H1 (cell line): Measurements from ENCODE around the gene TRAF3IP1. TPM values are rescaled to one million over a fixed set of nuclear protein-coding genes. Genes with fewer than 3 reads are reported as not detected.

Source experiments
- CHD1 ChIP-seq: IDR thresholded peaks from 2 replicates; pipeline ENCODE4 v1.6.1; 2012; ENCODE audit warnings: low read depth, low read length, improper control_type of control experiment
- CHD7 ChIP-seq: fragments of 300-600 bp; sonication (generic); IDR thresholded peaks from 2 replicates; pipeline ENCODE4 v1.7.1; 2012; ENCODE audit warnings: low read length, moderate library complexity, mild to moderate bottlenecking, inconsistent platforms; ENCODE audit not compliant: insufficient replicate concordance
- GTF2F1 ChIP-seq: IDR thresholded peaks from 2 replicates; pipeline ENCODE4 v1.6.1; 2012; ENCODE audit warnings: low read depth, low read length, improper control_type of control experiment, borderline replicate concordance
- KDM5A ChIP-seq: fragments of 200-600 bp; IDR thresholded peaks from 2 replicates; pipeline ENCODE4 v1.7.1; 2012; ENCODE audit warnings: mild to moderate bottlenecking, low read length, inconsistent platforms, mixed read lengths
- MAFK ChIP-seq: IDR thresholded peaks from 2 replicates; pipeline ENCODE4 v1.6.1; 2012; ENCODE audit warnings: low read depth, mild to moderate bottlenecking, improper control_type of control experiment, low read length
- NANOG ChIP-seq: IDR thresholded peaks from 2 replicates; pipeline ENCODE4 v1.6.1; 2011; ENCODE audit warnings: low read length, low read depth, mild to moderate bottlenecking, inconsistent platforms; ENCODE audit not compliant: insufficient read depth, poor library complexity, severe bottlenecking
- POLR2A ChIP-seq, 2 experiments: IDR thresholded peaks; 1 replicate in 1 of 2; 2 replicates in 1 of 2; pipeline ENCODE4 v1.6.1; 2011; ENCODE audit warnings: low read depth in 2 of 2, low read length in 2 of 2, mild to moderate bottlenecking in 2 of 2; ENCODE audit errors: control extremely low read depth in 1 of 2
- SAP30 ChIP-seq: fragments of 300-600 bp; sonication (generic); IDR thresholded peaks from 2 replicates; pipeline ENCODE4 v1.7.1; 2012; ENCODE audit warnings: low read length, moderate library complexity, mild to moderate bottlenecking, inconsistent platforms; ENCODE audit not compliant: insufficient read depth, insufficient replicate concordance
- SRF ChIP-seq: IDR thresholded peaks from 2 replicates; pipeline ENCODE4 v1.6.1; 2011; ENCODE audit warnings: mild to moderate bottlenecking, low read depth, low read length, moderate library complexity
- USF2 ChIP-seq: IDR thresholded peaks from 2 replicates; pipeline ENCODE4 v1.6.1; 2011; ENCODE audit warnings: low read length, improper control_type of control experiment
- ZNF274 ChIP-seq: IDR thresholded peaks from 2 replicates; pipeline ENCODE4 v1.7.0; 2012; ENCODE audit warnings: low read length, borderline replicate concordance; ENCODE audit errors: extremely low read depth
- polyA plus RNA-seq, 7 experiments: library from polyadenylated mRNA; depleted of rRNA in 3 of 7; stranded (reverse) in 5 of 7; unstranded in 2 of 7; fragments of >200 nt in 5 of 7; fragments of 200-250 nt in 2 of 7; gene quantifications; 1 replicate in 5 of 7; 2 replicates in 1 of 7; 4 replicates in 1 of 7; pipeline versions ENCODE4 v1.2.1 to v1.2.3, GENCODE V29; 2011 to 2013; ENCODE audit warnings: missing spikeins in 2 of 7, mixed read lengths in 2 of 7
- total RNA-seq: library from RNA; stranded (reverse); fragmentation: NEBNext Ultra II Directional; extraction: Animal tissue kit (Norgen Biotek cat#: 25700); gene quantifications from 2 replicates; pipeline ENCODE4 v1.2.1, GENCODE V29; 2021

The TRAF3IP1 gene
- total and polyA plus RNA-seq, 2 of the 8 experiments (the other 6 are each of a cell fraction or from before 2014, with no cell fraction given): 2.3 to 17.5 TPM

- TF ChIP-seq CHD7 (no peak), KDM5A (no peak), SRF (no peak), POLR2A (IDR thresholded peaks at IDR 0.05; ENCODE audit: control extremely low read depth in 1 of 2, low read depth in 2 of 2, low read length in 2 of 2) (no peak), USF2 (no peak), CHD1 (no peak), MAFK (no peak), ZNF274 (no peak), GTF2F1 (no peak), SAP30 (no peak), NANOG (no peak)
Observed at GRCh38 chr2:238314576-238314975, 5.7 kb upstream of the TRAF3IP1 start (continued).
